Measurements from ENCODE around the gene S100A5.

- no peak for TF ChIP-seq CTCF (IDR thresholded peaks at IDR 0.05 in 4 of 5, conservative IDR thresholded peaks at IDR 0.05 in 1 of 5)
- no peak for TF ChIP-seq POLR2A (IDR thresholded peaks at IDR 0.05)
Observed at GRCh38 chr1:153577138-153577537, 36.4 kb upstream of the S100A5 start.

Measured in gastrocnemius medialis (tissue), 4 donors.